Fibroblast of lung (primary cell): ENCODE measurements around the gene HIPK3. TPM values are rescaled to one million over a fixed set of nuclear protein-coding genes. Genes with fewer than 3 reads are reported as not detected.
A peak's percentile ranks its signal among the peaks of the same experiment; 100 is the strongest.

Experiments used
- DNase-seq, 2 donors: peaks; one replicate each; pipeline versions ENCODE4 v3.0.0 to v3.0.0-alpha.2; 2010; ENCODE audit warnings: low read depth in 2 of 2
- H2AFZ ChIP-seq: 2 replicates; pipeline ENCODE4 v1.5.1; 2012; ENCODE audit warnings: low read length, control low read depth, inconsistent platforms
- H3K27ac ChIP-seq: 2 replicates; pipeline ENCODE4 v1.5.1; 2011; ENCODE audit warnings: low read length, control low read depth; ENCODE audit not compliant: insufficient read depth
- H3K27me3 ChIP-seq: 2 replicates; pipeline ENCODE4 v1.5.1; 2011; ENCODE audit warnings: mild to moderate bottlenecking, low read length; ENCODE audit not compliant: control insufficient read depth, insufficient read depth
- H3K36me3 ChIP-seq: 2 replicates; pipeline ENCODE4 v1.5.1; 2011; ENCODE audit warnings: low read length; ENCODE audit not compliant: control insufficient read depth, insufficient read depth
- H3K4me1 ChIP-seq: 2 replicates; pipeline ENCODE4 v1.5.1; 2011; ENCODE audit warnings: low read length; ENCODE audit not compliant: control insufficient read depth, insufficient read depth; ENCODE audit errors: extremely low read depth
- H3K4me2 ChIP-seq: 2 replicates; pipeline ENCODE4 v1.5.1; 2011; ENCODE audit warnings: low read length, control low read depth; ENCODE audit not compliant: insufficient read depth; ENCODE audit errors: extremely low read depth
- H3K4me3 ChIP-seq, 4 experiments: fragments of 200-600 bp in 1 of 4; sonication (generic) in 1 of 4; replicated peaks in 1 of 4; 2 replicates each; pipeline ENCODE4 v1.5.1; 2011 to 2016; ENCODE audit warnings: low read length in 4 of 4, low read depth in 3 of 4, mild to moderate bottlenecking in 3 of 4, control low read depth in 2 of 4, inconsistent platforms in 1 of 4, mixed read lengths in 1 of 4; ENCODE audit not compliant: insufficient read depth in 1 of 4; ENCODE audit errors: control extremely low read depth in 1 of 4
- H3K79me2 ChIP-seq: 2 replicates; pipeline ENCODE4 v1.5.1; 2012; ENCODE audit warnings: mild to moderate bottlenecking, low read length, inconsistent platforms; ENCODE audit not compliant: control insufficient read depth, insufficient read depth
- H3K9ac ChIP-seq: 2 replicates; pipeline ENCODE4 v1.5.1; 2011; ENCODE audit warnings: mild to moderate bottlenecking, low read length, control low read depth; ENCODE audit not compliant: insufficient read depth
- H3K9me3 ChIP-seq: 2 replicates; pipeline ENCODE4 v1.5.1; 2012; ENCODE audit warnings: low read depth, low read length; ENCODE audit not compliant: control insufficient read depth, insufficient read depth
- H4K20me1 ChIP-seq: 2 replicates; pipeline ENCODE4 v1.5.1; 2011; ENCODE audit warnings: low read length; ENCODE audit not compliant: control insufficient read depth, insufficient read depth; ENCODE audit errors: extremely low read depth
- CTCF ChIP-seq, 2 donors: IDR thresholded peaks in 1 of 2; conservative IDR thresholded peaks in 1 of 2; 1 replicate in 1 of 2; 2 replicates in 1 of 2; pipeline ENCODE4 v1.5.1; 2011 to 2012; ENCODE audit warnings: low read length in 2 of 2, control low read depth in 1 of 2, inconsistent platforms in 1 of 2, low read depth in 1 of 2, mild to moderate bottlenecking in 1 of 2
- EZH2 ChIP-seq: IDR thresholded peaks from 2 replicates; pipeline ENCODE4 v1.5.1; 2012; ENCODE audit warnings: low read length, control low read depth, mild to moderate bottlenecking; ENCODE audit errors: missing control alignments
- polyA minus RNA-seq: library from RNA; depleted of rRNA, polyadenylated mRNA; stranded (reverse); fragments of >200 nt; gene quantifications from 2 replicates; pipeline ENCODE4 v1.2.3, GENCODE V29; 2011; ENCODE audit warnings: low replicate concordance
- polyA plus RNA-seq, 2 donors: library from polyadenylated mRNA; depleted of rRNA in 1 of 2; stranded (reverse) in 1 of 2; unstranded in 1 of 2; fragments of >200 nt; gene quantifications; 2 replicates each; pipeline ENCODE4 v1.2.1, GENCODE V29; 2011 to 2012; ENCODE audit warnings: missing spikeins in 1 of 2
- total RNA-seq: library from RNA; depleted of rRNA; stranded (reverse); fragments of >200 nt; gene quantifications from 2 replicates; pipeline ENCODE4 v1.2.1, GENCODE V29; 2014

HIPK3 gene
- total RNA-seq = 89.8 and 119 TPM in 2 replicates
- polyA plus RNA-seq = 16.3 and 24.5 TPM in 2 replicates
- 7.1 and 11.2 TPM in 2 replicates for polyA plus RNA-seq (2012)
- polyA minus RNA-seq = 28.3 and 30.1 TPM in 2 replicates

- H3K9ac ChIP-seq = peak within 1 kb of the TSS; percentile 100
- TF ChIP-seq CTCF (conservative IDR thresholded peaks at IDR 0.05 in 1 of 2, IDR thresholded peaks at IDR 0.05 in 1 of 2; ENCODE audit: low read depth in 1 of 2, low read length in 2 of 2) (no peak), EZH2 (no peak)
- H3K4me3 ChIP-seq = peak within 1 kb of the TSS; percentile 70 to 97 (median 92)
- H3K36me3 ChIP-seq = no peaks in the 10 kb centered on the region
- peak within 1 kb of the TSS; percentile 100 for H3K27ac ChIP-seq
- H2AFZ ChIP-seq = peak within 1 kb of the TSS; percentile 6
- H3K4me2 ChIP-seq = peak within 1 kb of the TSS; percentile 73
- no peaks in the 10 kb centered on the region for H3K27me3 ChIP-seq
- peaks cover 4% of the 10 kb centered on the region for H3K4me1 ChIP-seq
- DNase-seq = peak; percentile 75
- H4K20me1 ChIP-seq = peaks cover 13% of the 10 kb centered on the region
- peaks cover 40% of the 10 kb centered on the region for H3K79me2 ChIP-seq
- H3K9me3 ChIP-seq = no peaks in the 10 kb centered on the region
Measured at GRCh38 chr11:33257160-33257896, at the start of gene HIPK3. TSS of gene HIPK3 (plus strand) at chr11:33257381.

- Histone ChIP-seq H3K9me3 (no peaks in the 10 kb centered on the region), H3K79me2 (no peaks in the 10 kb centered on the region), H3K4me3 (no peak overlapping the region), H3K27me3 (no peaks in the 10 kb centered on the region), H3K27ac (no peak overlapping the region), H3K4me2 (no peak overlapping the region), H3K9ac (no peak overlapping the region), H2AFZ (no peak overlapping the region), H3K4me1 (no peaks in the 10 kb centered on the region), H4K20me1 (no peaks in the 10 kb centered on the region), H3K36me3 (no peaks in the 10 kb centered on the region)
- peak in 1 of 2 donors; percentile 54 for DNase-seq
- TF ChIP-seq EZH2 (no peak), CTCF (conservative IDR thresholded peaks at IDR 0.05 in 1 of 2, IDR thresholded peaks at IDR 0.05 in 1 of 2; ENCODE audit: low read depth in 1 of 2, low read length in 2 of 2) (no peak)
Measured at GRCh38 chr11:33207408-33207985, 49.7 kb upstream of the HIPK3 start.

- no peaks in the 10 kb centered on the region for H3K27me3 ChIP-seq
- H3K36me3 ChIP-seq = no peaks in the 10 kb centered on the region
- H3K27ac ChIP-seq = no peak overlapping the region
- H3K9ac ChIP-seq = no peak overlapping the region
- no peak for TF ChIP-seq EZH2
- no peak for TF ChIP-seq CTCF (conservative IDR thresholded peaks at IDR 0.05 in 1 of 2, IDR thresholded peaks at IDR 0.05 in 1 of 2; ENCODE audit: low read depth in 1 of 2, low read length in 2 of 2)
- no peak overlapping the region for H3K4me2 ChIP-seq
- H3K4me1 ChIP-seq = no peaks in the 10 kb centered on the region
- H3K4me3 ChIP-seq = no peak overlapping the region
- no peaks in the 10 kb centered on the region for H3K9me3 ChIP-seq
- H3K79me2 ChIP-seq = no peaks in the 10 kb centered on the region
- H4K20me1 ChIP-seq = no peaks in the 10 kb centered on the region
- no peak overlapping the region for H2AFZ ChIP-seq
- no peak for DNase-seq
Measured at GRCh38 chr11:33208150-33208549, 49.0 kb upstream of the HIPK3 start.
